ENCODE results near the gene C17orf113.
"Not testable (repeated sequence)": the region's sequence is repeated elsewhere in the genome, so short reads cannot be mapped to it uniquely, and the experiment has no call there.

Gene C17orf113

DNA sequence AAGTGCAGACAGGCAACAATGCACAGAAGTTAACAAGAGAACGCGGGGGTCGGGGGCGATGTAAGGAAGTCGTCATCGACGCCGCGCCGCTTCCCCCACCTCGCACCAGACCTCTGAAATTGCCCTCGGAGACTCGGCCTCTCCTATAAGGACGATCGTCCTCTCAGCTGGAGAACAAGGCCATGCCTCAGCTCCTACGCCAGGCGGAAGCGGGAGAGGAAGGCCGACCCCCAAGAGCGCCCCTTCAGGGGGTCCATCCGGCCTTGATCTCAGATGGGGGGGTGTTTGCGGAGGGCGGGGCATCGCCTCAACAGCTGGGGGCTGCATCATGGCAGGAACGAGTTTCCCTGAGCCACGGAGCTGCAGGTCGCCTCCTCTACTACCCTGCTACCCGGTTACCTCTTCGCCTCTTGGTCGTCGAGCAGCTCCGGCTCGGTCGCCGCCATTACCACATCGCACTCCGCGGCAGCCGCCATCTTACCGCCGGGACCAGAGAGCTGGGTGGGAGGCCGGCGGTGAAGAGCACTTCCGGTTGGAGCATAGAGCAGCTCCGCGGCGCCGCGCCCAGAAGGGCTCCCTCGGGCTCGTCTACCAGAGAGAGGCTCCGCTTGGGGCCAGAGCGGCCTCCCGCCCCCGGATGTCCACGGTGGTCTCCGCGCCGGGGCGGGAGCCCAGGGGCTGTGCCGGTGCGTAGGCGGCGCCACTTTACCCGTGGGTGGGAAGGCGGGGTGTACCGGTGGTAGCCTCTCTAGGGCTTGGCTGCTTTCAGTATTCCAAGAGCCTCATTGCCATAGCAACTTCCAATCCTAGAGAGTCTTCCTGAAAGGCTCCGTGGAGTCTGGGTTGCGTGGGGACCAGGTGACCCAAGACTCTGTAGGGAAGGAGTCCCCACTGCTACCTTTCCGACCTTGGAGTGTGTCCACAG is 33.2 kb downstream of the C17orf113 start, which contains the start of gene DNAJC7:
TSS of gene DNAJC7 (minus strand) at position 499 of the 925 bp plus-strand sequence. CDS start at position 476, 23 bp downstream.
- DNase-seq (ENCODE audit: low spot score) = peak; percentile 91

DNA sequence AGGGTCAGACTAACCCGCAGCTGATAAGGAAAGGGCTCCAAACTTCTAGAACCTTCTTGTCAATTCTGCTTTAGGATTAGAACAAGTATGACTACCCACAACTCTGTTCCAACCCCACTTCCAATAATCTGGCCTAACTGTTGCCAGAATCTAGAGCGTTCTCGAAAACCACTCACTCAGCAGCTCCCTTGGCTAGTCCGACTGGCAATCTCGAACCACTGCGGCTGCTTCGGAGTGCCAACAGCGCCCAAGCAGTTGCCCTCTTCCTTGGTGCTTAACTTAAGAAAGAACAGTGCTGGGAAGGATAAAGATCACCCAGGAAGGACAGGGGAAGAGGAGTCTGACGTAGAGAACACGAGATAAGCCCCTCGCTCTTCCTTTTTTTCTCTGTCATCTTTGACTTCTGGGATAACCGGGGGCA is 34.0 kb downstream of the C17orf113 start:
- peak; percentile 38 for DNase-seq (ENCODE audit: low spot score)

- not testable (repeated sequence) for DNase-seq (ENCODE audit: low spot score)
Measured at GRCh38 chr17:42013740-42014139, 36.7 kb downstream of the C17orf113 start.

- DNase-seq (ENCODE audit: low spot score) = not testable (repeated sequence)
Measured at GRCh38 chr17:42012363-42012762, 38.0 kb downstream of the C17orf113 start.

DNA sequence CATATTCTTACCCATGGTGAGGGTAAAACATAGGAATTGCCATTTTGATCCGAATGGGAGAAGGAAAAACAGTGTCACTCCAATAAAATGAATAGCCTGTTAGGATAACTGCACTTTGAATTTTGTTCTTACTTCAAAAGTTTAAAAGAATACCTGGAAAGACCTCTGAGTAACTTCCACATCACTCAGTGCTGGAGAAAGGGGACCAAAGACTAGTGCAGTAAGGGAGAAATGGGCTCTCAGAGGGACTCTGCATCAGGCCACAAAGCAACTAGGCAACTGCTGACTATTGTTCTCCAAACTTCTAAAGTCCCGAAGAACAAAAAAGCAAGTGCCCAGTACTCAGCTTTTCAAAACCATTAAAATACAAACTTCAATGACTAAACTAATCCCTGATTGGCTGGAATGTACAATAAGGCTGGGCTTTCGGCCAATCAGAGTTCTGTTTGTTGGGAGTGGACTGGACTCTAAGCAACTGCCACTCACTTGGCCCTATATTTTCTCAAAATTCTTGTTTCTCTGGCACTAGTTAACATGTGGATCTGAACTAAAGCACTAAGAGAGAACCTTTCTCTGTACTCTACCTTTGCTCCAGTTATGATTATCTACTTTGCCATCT is 39.4 kb downstream of the C17orf113 start:
- peak; percentile 23 for DNase-seq (ENCODE audit: low spot score)

- not testable (repeated sequence) for DNase-seq (ENCODE audit: low spot score)
Measured at GRCh38 chr17:42010266-42010680, 40.1 kb downstream of the C17orf113 start.

- DNase-seq (ENCODE audit: low spot score) = no peak
Measured at GRCh38 chr17:42009170-42009569, 41.2 kb downstream of the C17orf113 start.

DNA sequence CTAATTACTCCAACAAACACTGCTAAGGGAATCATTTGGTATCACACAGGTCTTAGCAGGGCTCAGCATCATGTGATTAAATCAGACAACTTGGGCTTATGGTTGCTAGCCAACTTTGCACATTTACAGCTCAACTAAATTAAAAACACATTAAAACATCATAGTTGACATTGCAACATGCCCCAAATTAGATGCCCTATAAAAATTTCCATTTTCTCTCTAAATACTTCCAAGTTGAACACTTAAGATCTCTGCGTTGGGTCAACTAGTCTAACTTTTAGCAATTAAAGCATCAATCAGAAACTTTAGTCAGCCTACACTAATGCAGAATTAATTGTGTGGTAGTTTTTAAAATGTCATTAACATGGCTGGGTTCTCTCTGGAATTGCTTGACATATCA is 45.2 kb downstream of the C17orf113 start:
- no peak for DNase-seq (ENCODE audit: low spot score)

DNA sequence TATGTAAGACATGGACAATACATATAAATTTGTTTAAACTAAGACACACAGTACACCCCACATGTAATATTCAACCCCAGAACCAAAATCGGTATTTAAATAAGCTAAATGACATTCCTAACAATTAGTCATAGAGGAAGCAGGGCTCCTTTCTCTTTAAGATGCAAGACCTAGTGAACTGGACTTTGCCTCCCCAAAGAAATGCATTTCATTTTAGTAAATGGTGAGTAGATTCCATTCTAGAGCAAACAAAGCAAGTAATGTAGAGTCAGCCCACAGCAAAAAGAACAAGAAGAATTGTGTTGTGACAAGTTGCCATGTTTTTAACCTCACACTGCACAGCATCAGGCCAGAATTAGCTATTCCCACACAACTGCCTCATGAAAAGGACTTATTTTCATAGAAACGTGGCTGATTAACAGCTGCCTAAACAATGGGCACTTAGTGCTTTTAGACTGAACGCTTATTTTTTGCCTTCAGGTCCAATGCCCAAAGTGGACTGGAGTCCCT is 47.6 kb downstream of the C17orf113 start:
- no peak for DNase-seq (ENCODE audit: low spot score)

- DNase-seq (ENCODE audit: low spot score) = no peak
Measured at GRCh38 chr17:42002175-42002791, 48.1 kb downstream of the C17orf113 start.

- no peak for DNase-seq (ENCODE audit: low spot score)
Measured at GRCh38 chr17:42001729-42002128, 48.7 kb downstream of the C17orf113 start.

- DNase-seq (ENCODE audit: low spot score) = no peak
Measured at GRCh38 chr17:42000413-42001133, 49.8 kb downstream of the C17orf113 start.

DNA sequence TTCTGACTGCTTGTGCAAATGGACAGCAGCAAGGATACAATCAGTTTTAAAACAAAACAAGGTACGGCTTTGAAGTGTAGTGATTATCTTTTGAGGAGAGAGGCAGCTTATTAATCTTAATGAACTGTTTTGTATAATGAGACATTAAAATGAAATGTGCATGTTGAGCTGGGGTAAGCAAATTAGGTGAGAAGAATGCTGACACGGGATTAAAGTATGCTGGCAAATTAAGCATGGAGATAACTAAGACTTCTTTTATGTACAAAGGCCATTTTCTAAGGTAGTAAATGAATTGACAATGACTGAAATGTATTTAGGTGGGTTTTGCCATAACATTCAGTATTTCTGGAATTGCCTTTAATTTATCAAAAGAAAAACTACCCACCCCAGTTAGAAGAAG is 51.9 kb downstream of the C17orf113 start:
- DNase-seq (ENCODE audit: low spot score) = no peak

- no peak for DNase-seq (ENCODE audit: low spot score)
Measured at GRCh38 chr17:41996855-41997164, 53.6 kb downstream of the C17orf113 start.

DNA sequence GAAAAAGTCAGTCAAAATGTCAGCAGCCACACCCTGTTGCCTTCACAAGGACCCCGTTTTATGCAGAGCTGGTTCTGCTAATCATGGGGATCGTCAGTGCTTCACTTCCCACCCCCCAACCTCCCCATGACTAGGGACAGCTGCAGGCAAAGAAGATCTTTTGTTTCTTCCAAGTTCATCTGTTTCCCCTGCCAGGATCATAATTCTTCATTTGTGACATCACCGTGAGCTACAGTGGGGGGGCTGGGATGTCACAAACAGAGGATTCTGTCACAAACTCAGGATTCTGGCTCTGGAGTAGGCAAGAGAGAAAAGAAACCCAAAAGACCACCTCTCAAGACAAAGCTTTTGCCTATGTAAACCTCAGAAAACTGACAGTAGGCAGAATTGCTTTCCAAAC is 57.8 kb downstream of the C17orf113 start:
- no peak for DNase-seq (ENCODE audit: low spot score)

DNA sequence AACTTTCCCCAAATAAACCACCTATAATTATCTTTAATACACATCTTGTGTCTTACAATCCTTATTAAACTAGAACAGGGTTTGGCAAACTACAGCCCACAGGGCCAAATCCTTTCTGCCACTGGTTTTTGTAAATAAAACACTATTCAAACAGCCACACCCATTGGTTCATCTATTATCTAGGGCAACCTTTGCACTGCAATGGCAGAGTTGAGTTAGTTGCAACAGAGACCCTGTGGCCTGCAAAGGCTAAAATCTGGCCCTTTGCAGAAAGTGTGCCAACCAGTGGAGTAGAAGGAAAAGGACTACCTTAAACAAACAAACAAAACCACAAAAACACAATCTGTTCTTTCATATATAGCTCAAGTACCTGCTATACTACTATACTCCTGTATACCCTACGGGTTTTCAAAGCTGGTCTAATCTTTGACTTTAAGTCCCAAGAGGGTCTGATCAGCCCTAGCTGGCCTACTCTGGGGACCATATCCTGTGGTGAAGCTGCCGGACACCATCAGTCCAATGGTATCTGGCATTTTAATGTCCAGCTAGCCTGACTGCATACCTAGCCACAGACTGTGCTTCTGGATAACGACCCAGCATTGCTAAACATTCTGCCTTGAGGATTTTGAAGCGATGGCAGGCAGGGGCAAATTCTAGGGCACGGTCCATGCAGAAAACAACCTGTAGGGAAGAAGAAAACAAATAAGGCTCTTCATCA is 60.5 kb downstream of the C17orf113 start:
- DNase-seq (ENCODE audit: low spot score) = no peak

DNA sequence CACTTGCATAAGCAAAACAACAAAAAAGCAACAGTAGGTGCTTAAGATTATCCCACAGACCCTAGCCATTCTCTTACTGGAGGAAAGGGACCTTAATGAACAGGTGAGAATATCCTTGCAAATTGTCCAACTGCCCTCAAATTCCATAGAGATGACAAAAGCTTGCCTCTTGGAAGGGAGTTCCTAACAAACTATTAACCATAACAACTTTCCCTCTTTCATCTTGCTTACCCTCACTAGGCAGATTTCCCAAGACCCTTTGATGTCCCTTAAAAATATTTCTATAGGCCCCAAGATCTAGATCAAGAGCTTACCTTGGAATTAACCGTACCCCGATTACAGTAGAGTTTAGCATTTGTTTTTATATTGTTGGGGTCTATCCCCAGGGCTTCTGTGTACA is 62.0 kb downstream of the C17orf113 start:
- DNase-seq (ENCODE audit: low spot score) = no peak
